ENCODE data around the gene ABCG4. TPM values are rescaled to one million over a fixed set of nuclear protein-coding genes. Genes with fewer than 3 reads are reported as not detected.
"Not testable (repeated sequence)": the region's sequence is repeated elsewhere in the genome, so short reads cannot be mapped to it uniquely, and the experiment has no call there.

ABCG4 gene
- total RNA-seq, 1 donor: 0.10 TPM

DNA sequence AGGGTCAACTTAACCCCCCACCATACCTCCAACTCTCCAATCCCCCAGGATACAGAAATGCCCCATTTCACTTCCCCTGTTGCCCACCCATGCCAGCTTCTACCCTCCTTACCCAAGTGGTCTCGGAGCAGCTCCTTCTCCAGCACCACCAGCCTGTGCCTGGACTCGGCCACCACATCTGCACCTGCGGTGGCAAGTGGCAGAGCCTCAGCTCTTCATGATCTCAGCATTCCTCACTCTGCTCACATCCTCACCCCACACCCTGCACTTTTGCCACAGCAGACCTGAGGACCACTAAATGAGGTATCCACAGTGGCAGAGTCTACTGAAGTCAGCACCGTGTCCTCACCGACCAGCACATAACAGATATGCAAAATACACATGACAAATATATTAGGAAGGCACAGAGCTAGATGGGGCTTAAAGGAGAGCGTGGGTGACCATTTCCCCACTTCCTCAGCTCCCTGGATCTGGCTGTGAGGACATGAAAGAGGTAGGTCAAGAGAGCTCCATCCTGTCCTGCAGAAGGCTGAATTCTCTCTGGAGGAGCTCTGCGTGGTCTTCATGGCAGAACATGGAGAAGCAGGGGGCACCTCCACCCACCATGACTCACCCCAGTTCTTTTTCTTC lies 46.1 kb downstream of the ABCG4 start:
- Histone ChIP-seq H3K9me3 (ENCODE audit: low read depth, low read length) (no peaks in the 10 kb centered on the region), H3K27me3 (ENCODE audit: insufficient read depth, low read length) (no peaks in the 10 kb centered on the region), H3K4me1 (ENCODE audit: insufficient read depth, low read length) (peaks cover 54% of the 10 kb centered on the region), H3K4me3 (ENCODE audit: low read length) (no peak overlapping the region)

DNA sequence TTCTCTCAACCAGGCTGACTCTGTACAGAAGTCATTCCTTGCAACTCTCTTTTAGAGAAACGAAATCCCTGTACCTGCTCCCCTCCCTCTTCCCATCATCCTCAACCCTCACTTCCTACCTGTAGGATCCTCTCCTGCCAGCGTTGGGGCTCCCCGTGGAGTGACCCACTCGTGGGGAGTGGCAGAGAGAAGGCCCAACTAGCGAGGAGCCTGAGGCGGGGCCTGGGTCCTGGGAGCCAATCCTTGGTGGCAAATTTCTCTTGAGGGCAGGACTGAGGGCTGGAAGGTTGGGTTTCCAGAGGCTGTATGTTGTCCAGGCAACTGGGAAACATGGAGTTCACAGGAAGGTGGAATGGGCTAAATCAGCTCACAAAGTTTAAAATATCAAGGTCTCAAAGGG lies 46.8 kb downstream of the ABCG4 start:
- Histone ChIP-seq H3K4me1 (ENCODE audit: insufficient read depth, low read length) (peaks cover 54% of the 10 kb centered on the region), H3K4me3 (ENCODE audit: low read length) (no peak overlapping the region), H3K27me3 (ENCODE audit: insufficient read depth, low read length) (no peaks in the 10 kb centered on the region), H3K9me3 (ENCODE audit: low read depth, low read length) (no peaks in the 10 kb centered on the region)

DNA sequence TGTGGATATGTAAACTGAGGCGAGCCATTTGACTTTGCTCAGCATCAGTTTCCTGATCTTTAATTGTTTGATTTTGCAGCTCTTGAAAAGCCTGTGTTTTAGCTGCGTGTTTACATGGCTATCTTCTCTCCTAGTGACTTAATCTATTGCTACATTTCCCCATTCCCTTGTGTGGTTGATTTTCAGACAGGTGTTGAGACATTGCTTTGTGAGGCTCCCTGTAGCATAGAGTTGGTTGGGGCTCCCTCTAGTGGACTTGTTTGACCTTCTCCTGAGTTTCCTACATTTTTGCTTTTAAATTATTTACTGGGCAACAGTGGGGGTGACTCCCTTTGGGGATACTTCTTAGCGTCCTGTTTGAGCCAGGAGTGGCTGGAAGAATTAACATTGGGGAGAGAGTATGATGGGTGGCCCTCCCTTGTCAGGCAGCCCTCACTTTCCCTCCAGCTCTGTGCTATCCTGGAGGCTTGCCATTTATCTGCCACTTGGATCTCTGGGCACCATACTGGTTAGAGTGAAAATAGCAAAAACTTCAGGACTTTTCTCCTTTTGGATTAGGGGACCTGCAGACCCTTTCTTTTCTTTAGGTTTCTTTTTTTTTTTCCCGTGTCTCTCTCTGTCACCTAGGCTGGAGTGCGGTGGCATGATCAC lies 48.1 kb downstream of the ABCG4 start:
- H3K4me3 ChIP-seq (ENCODE audit: low read length): no peak overlapping the region
- no peaks in the 10 kb centered on the region for H3K27me3 ChIP-seq (ENCODE audit: insufficient read depth, low read length)
- no peaks in the 10 kb centered on the region for H3K9me3 ChIP-seq (ENCODE audit: low read depth, low read length)
- H3K4me1 ChIP-seq (ENCODE audit: insufficient read depth, low read length): peaks cover 46% of the 10 kb centered on the region

DNA sequence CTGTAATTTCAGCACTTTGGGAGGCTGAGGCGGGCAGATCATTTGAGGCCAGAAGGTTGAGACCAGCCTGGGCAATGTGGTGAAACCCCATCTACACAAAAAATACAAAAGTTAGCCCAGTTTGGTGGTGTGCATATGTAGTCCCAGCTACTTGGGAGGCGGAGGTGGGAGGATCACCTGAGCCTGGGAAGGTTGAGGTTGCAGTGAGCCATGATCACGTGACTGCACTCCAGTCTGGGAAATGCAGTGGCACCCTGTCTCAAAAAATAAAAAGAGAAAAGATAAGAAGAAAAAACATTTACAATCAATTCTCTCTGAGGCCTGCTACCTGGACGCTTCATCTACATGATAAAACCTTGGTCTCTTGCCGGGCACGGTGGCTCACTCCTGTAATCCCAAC lies 50.1 kb downstream of the ABCG4 start:
- H3K27me3 ChIP-seq (ENCODE audit: insufficient read depth, low read length): no peaks in the 10 kb centered on the region
- H3K4me3 ChIP-seq (ENCODE audit: low read length): no peak overlapping the region

DNA sequence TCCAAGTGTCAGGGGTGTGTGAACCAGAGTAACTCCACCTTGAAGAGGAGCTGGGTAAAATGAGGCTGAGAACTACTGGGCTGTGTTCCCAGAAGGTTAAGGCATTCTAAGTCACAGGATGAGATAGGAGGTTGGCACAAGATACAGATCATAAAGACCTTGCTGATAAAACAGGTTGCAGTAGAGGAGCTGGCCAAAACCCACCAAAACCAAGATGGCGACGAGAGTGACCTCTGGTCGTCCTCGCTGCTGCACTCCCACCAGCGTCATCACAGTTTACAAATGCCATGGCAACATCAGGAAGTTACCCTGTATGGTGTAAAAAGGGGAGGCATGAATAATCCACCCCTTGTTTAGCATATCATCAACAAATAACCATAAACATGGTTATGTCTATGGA lies 52.4 kb downstream of the ABCG4 start:
- H3K4me1 ChIP-seq (ENCODE audit: insufficient read depth, low read length): peaks cover 31% of the 10 kb centered on the region
- not testable (repeated sequence) for H3K4me3 ChIP-seq (ENCODE audit: low read length); H3K27me3 ChIP-seq (ENCODE audit: insufficient read depth, low read length); H3K9me3 ChIP-seq (ENCODE audit: low read depth, low read length)

More for the DNA sequence above, 50.1 kb downstream of the ABCG4 start:
- Histone ChIP-seq H3K9me3 (ENCODE audit: low read depth, low read length) (no peaks in the 10 kb centered on the region), H3K4me1 (ENCODE audit: insufficient read depth, low read length) (peaks cover 30% of the 10 kb centered on the region)

DNA sequence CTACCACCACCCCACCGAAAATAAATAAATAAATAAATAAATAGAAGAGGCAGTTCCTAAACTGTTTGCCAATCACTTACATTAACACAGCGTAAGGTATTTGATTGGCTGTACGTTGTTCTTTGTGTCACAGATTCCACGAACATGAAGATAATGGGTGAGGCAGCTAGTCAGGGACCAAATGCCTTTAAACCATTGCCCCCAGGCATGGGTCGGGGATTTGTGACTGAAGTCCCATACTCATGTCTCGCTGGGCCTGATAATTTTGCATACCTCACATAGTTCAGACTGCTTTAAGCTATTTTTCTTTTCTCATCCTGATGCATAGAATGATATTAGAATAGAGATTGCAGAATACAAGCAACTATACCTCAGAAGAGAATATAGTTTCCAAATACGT lies 53.7 kb downstream of the ABCG4 start:
- H3K9me3 ChIP-seq (ENCODE audit: low read depth, low read length): no peaks in the 10 kb centered on the region
- H3K4me1 ChIP-seq (ENCODE audit: insufficient read depth, low read length): peaks cover 25% of the 10 kb centered on the region
- H3K4me3 ChIP-seq (ENCODE audit: low read length): no peak overlapping the region
- no peaks in the 10 kb centered on the region for H3K27me3 ChIP-seq (ENCODE audit: insufficient read depth, low read length)

DNA sequence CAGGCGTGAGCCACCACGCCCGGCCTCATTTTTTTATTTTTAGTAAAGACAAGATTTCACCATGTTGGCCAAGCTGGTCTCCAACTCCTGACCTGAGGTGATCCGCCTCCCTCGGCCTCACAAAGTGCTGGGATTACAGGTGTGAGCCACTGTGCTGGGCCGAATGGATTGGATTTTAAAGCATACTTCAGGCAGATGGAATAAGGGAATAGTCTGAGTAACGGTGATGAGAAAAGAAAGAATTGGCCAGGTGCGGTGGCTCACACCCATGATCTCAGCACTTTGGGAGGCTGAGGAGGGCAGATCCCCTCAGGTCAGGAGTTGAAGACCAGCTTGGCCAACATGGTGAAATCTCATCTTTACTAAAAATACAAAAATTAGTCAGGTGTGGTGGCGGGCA lies 55.2 kb downstream of the ABCG4 start:
- Histone ChIP-seq H3K4me1 (ENCODE audit: insufficient read depth, low read length) (peaks cover 34% of the 10 kb centered on the region), H3K9me3 (ENCODE audit: low read depth, low read length) (no peaks in the 10 kb centered on the region), H3K4me3 (ENCODE audit: low read length) (no peak overlapping the region), H3K27me3 (ENCODE audit: insufficient read depth, low read length) (no peaks in the 10 kb centered on the region)

DNA sequence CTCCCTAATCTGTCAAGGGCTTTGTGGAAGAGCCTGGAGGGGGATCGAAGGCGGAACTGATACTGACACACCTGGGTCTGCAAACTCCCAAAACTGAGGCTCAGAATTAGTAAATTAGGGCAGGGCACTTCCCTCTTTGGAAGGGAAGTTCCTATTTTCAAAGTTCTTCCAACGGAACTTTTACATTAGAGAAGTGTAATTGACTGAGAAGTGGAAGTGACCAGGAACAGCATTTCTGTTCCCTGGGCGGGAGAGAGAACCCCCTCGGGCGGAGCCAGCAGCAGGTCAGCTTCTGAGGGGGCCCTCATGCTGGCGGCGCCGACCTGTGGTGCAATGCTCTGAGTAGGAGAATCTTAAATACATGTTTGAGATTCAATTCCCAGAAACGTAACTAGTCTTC lies 56.2 kb downstream of the ABCG4 start:
- Histone ChIP-seq H3K9me3 (ENCODE audit: low read depth, low read length) (no peaks in the 10 kb centered on the region), H3K4me3 (ENCODE audit: low read length) (peak overlapping the region; percentile 83), H3K4me1 (ENCODE audit: insufficient read depth, low read length) (peaks cover 44% of the 10 kb centered on the region), H3K27me3 (ENCODE audit: insufficient read depth, low read length) (no peaks in the 10 kb centered on the region)

DNA sequence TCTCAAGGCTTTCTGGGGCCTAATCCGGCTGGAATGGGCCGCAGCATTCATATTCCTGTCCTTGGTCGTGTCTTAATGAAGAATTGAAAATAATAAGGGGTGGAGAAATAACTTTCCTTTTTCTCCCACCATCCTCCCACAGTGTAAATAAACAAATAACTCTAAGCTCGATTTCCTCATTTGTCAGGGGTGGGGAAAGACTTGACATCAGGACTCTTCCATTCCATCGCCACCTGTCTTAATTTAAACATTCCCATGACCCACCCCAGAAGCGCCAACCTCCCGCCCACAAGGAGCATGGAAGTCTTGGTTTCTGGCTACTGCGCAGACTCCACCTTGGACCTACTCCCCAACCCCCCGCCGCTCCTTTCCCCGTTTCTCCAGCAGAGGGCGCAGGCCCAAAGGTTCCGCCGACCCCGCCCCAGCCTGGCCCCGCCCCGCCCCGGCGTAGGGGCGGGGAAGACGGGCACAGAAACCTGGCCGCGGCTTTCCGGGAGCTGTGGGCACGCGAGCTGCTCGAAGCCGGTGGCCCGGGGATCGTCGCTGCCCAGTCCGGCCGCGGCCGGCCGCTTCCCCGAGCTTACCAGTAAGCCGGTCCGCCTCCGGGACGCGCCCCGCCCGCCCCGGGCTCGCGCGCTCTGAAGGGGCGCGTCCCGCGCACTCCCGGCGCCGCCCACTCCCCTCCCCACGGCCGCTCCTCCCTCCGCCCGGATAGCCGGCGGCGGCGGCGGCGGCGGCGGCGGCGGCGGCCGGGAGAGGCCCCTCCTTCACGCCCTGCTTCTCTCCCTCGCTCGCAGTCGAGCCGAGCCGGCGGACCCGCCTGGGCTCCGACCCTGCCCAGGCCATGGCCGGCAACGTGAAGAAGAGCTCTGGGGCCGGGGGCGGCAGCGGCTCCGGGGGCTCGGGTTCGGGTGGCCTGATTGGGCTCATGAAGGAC lies 57.0 kb downstream of the ABCG4 start, which contains the start of gene CBL:
Gene CBL (plus strand): TSS at position 766 of the 937 bp plus-strand sequence. CDS start 79 bp downstream, at position 845.
- H3K4me3 ChIP-seq (ENCODE audit: low read length): peak within 1 kb of the TSS; percentile 83
- peaks cover 49% of the 10 kb centered on the region for H3K4me1 ChIP-seq (ENCODE audit: insufficient read depth, low read length)
- no peaks in the 10 kb centered on the region for H3K9me3 ChIP-seq (ENCODE audit: low read depth, low read length)

DNA sequence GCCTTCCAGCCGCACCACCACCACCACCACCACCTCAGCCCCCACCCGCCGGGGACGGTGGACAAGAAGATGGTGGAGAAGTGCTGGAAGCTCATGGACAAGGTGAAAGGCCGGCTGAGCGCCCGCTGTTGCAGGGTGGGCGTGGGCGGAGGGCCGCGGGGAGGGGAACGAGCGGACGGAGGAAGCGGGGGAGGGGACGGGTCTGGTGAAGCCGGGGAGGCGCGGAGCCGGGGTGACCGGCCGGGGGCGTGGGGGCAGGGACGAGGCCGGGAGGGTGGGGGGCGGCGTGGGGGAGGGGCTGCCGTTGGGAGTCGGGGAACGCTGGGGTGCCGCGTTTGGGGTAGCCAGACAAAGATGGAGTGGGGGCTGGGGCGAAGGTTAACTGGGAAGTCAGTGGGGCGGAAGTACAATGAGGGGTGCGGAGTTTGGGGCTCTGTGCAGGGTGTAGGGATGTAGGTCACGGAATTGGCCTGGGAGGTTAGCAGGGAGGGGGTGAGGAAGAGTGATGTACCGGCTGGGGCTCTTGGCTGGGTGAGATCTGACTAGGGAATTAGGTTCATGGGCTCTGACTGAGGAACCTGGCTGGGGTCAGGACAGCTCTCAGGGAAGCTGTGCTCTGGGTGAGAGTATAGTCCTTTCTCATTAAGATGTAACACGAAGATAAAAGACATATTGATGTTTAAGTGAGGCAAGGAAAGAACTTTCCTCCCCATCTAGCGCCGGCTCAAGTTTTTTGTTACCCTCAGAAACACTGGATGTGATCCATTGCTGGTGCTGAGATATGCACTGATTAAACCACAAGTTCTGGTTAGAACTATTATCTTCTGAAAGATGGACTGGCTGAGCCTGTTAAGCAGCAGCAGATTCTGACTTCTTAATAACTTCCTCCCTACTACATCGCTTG lies 57.9 kb downstream of the ABCG4 start:
- Histone ChIP-seq H3K9me3 (ENCODE audit: low read depth, low read length) (no peaks in the 10 kb centered on the region), H3K27me3 (ENCODE audit: insufficient read depth, low read length) (no peaks in the 10 kb centered on the region), H3K4me1 (ENCODE audit: insufficient read depth, low read length) (peaks cover 49% of the 10 kb centered on the region)

More for the DNA sequence above, 57.0 kb downstream of the ABCG4 start, which contains the start of gene CBL:
- no peaks in the 10 kb centered on the region for H3K27me3 ChIP-seq (ENCODE audit: insufficient read depth, low read length)

DNA sequence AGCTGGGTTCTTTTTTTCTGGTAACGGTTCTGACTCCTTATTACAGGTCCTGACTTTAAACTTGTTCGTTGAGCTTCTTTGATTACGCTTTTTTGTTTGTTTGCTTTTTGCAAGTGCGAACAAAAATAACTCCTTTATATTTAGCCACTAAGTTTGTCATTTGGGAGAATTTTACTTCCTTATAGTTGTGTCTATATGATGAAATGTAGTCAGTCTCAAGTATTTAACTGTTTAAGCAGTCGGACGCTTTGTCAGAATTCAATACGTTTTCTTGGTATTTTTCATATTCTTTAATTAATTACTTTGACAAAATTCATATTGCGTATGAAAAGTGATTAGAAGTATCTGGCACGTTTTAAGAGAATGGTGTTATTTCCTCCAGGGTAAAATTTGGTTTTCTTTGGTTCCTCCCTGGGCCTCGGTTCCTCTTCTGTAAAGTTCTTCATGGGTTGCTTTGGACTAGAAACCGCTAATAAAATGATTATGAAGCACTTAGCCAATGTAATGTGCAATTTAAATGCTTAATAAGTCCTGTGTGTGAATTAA lies 58.6 kb downstream of the ABCG4 start:
- peak overlapping the region; percentile 83 for H3K4me3 ChIP-seq (ENCODE audit: low read length)
- H3K9me3 ChIP-seq (ENCODE audit: low read depth, low read length): no peaks in the 10 kb centered on the region
- H3K4me1 ChIP-seq (ENCODE audit: insufficient read depth, low read length): peaks cover 49% of the 10 kb centered on the region
- no peaks in the 10 kb centered on the region for H3K27me3 ChIP-seq (ENCODE audit: insufficient read depth, low read length)

More for the DNA sequence above, 57.9 kb downstream of the ABCG4 start:
- H3K4me3 ChIP-seq (ENCODE audit: low read length): peak overlapping the region; percentile 83

DNA sequence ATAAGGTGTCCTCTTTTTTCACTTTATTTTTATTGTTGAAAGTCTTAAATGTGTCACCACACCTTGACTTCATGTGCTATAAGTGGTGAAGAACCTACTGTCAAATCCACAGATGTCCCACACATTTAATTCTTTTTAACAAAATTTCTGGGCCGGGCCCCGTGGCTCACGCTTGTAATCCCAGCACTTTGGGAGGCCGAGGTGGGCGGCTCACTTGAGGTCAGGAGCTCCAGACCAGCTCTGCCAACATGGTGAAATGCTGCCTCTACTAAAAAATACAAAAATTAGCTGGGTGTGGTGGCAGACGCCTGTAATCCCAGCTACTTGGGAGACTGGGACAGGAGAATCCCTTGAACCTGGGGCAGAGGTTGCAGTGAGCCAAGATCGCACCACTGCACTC lies 60.3 kb downstream of the ABCG4 start:
- H3K4me3 ChIP-seq (ENCODE audit: low read length): no peak overlapping the region
- no peaks in the 10 kb centered on the region for H3K9me3 ChIP-seq (ENCODE audit: low read depth, low read length)
- H3K27me3 ChIP-seq (ENCODE audit: insufficient read depth, low read length): no peaks in the 10 kb centered on the region
- H3K4me1 ChIP-seq (ENCODE audit: insufficient read depth, low read length): peaks cover 48% of the 10 kb centered on the region

DNA sequence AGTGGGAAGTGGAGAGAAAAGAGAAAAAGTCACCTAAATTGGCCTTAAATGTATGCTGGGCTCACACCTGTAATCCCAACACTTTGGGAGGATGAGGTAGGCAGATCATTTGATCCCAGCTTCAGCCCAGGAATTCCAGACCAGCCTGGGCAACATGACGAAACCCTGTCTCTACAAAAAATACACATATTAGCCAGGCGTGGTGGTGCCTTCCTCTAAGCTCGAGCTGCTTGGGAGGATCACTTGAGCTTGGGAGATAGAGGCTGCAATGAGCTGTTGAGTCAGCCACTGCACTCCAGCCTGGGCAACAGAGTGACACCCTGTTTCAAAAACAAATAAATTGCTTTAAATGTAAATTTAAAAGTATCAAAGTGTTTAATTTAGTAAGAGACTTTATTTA lies 61.2 kb downstream of the ABCG4 start:
- peaks cover 39% of the 10 kb centered on the region for H3K4me1 ChIP-seq (ENCODE audit: insufficient read depth, low read length)
- H3K27me3 ChIP-seq (ENCODE audit: insufficient read depth, low read length): no peaks in the 10 kb centered on the region
- H3K4me3 ChIP-seq (ENCODE audit: low read length): no peak overlapping the region
- H3K9me3 ChIP-seq (ENCODE audit: low read depth, low read length): no peaks in the 10 kb centered on the region
